ENCODE data around the gene RFX2.
"Not testable (repeated sequence)": the region's sequence is repeated elsewhere in the genome, so short reads cannot be mapped to it uniquely, and the experiment has no call there.

RFX2 gene

DNA sequence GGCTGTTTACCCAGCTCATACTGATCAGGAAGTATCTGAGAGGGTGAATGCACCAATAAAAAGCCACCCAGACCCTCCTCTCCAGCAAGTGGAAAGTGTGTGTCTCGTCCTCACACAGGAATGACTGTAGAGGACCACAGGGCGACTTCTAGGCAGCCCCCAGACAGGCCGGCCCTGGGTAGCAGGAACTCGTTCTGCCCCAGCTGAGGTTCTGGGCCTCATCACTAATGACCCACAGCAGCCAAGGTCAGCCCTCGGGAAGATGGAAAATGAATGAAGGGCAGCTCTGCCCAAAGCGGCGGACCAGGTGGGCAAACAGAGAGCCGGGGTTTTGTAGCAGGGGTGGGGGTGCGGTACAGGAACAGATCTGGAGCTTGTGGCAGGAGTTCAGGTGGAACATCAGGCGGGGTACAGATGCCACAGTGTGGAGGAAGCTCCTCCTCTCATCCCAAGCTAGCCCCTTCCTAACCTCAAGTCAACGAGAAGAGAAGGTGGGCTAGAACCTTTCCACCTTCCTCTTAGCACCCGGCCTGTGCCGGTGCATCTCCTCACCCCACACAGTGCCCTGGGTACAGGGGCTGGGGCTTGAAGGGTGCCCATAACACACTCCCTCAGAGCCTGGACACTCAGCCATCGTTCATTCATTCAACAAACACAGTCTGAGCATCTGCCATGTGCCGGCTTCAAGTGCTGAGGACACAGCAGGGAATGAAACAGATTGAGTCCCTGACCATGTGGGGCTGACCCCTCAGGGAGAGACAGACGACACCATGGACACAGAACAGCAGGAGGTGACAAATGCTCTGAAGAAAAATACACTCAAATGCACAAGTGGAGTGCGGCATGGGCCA lies 36.2 kb downstream of the RFX2 start:
- no peak for DNase-seq

DNA sequence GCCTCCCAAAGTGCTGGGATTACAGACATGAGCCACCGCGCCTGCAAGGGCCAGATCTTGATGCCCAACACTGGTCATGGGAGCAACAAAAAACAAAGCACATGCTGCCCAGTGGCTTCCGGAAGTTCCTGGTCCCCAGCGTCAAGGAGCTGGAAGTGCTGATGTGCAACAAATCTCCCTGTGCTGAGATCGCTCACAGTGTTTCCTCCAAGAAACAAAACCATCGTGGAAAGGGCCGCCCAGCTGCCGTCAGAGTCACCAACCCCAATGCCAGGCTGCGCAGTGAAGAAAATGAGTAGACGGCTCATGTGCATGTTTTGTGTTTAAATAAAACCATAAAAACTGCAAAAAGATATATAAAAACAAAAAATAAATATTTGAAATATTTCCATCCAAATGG lies 37.1 kb downstream of the RFX2 start:
- not testable (repeated sequence) for DNase-seq

DNA sequence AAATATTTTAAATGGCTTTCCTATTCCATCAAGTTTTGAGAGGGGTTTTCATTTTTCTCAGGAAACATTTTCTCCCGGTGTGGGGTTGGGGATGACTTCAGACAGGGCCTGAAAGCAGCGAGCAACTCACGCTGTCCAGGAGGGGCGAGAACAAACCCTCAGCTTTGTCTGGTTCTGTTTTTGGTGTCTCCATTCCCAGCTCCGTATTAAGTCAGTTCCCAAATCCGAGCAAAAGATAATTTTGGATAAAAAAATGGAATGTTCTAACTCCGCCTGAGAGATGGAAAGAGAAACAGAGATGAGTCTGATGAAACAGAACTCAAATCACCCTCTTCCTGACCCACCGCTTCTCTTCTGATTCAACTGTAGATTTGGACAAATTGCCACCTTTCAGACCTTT lies 38.4 kb downstream of the RFX2 start:
- peak; percentile 38 for DNase-seq

DNA sequence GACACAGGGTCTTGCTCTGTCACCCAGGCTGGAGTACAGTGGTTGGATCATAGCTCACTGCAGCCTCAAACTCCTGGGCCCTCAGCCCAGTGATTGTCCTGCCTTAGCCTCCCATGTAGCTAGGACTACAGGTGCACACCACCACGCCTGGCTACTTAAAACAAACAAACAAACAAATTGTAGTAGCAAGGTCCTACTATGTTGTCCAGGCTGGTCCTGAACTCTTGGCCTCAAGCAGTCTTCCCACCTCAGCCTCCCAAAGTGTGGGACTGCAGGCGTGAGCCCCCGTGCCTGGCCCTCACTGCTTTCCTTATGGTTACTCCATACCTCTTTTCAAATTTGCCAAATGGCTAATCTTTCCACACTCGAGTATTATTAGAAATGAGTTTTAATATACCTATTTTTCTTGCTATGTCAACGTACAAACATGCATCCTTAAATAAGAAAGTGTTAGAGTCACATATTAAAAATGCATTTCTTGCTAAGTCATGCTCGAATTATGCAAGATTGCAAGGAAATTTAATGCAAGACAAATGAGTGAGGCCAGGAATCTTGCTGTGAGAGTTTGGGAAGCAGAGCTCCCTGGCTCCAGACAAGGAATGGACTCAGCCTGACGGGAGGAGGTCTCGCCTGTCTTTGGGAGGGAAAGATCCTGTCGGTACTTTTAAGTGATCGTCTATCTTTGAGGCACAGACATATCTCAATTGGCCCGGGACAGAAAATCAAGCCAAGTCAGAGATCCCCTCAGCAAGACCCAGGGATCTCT lies 39.4 kb downstream of the RFX2 start:
- peak; percentile 96 for DNase-seq

DNA sequence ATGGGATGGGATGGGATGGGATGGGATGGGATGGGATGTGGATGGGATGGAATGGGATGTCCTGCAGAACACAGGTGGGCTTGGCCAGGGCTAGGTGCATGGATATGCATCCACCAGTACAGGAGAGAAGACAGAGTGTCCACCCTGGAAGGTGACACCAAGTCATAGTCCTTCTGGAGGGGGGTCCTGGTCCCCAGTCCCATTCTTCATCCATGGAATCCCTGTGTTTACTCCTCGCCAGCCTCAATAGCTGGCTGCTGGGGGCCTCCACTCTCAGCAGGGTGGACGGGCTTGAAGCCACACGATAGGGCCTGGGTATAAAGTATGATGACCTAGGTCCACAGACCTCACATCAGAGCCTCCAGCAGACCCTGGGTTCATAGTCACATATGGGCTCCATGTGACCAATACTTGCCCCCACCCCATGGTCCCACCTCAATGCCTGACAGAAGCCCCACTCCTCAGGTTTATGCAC lies 40.1 kb downstream of the RFX2 start:
- no peak for DNase-seq

DNA sequence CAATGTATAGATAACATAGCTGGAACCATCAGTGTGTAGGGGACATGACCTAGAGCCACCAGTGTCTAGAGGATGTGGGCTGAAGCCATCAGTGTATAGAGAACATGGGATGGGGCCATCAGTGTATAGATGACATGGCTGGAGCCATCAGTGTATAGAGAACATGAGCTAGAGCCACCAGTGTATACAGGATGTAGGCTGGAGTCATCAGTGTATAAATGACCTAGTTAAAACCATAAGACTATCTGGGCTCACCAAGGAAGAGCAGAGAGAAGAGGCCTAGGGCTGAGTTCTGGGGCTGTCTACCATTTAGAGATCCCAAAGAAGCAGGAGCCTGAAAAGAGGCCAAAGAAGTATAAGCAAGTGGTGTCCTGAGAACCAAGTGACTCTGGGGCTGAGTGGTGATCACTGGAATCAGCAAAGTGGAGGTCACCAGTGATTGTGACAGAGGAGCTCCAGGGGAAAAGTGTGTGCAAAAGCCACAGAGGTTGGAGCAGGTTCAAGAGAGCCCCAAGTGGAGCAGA lies 41.0 kb downstream of the RFX2 start:
- DNase-seq = no peak

DNA sequence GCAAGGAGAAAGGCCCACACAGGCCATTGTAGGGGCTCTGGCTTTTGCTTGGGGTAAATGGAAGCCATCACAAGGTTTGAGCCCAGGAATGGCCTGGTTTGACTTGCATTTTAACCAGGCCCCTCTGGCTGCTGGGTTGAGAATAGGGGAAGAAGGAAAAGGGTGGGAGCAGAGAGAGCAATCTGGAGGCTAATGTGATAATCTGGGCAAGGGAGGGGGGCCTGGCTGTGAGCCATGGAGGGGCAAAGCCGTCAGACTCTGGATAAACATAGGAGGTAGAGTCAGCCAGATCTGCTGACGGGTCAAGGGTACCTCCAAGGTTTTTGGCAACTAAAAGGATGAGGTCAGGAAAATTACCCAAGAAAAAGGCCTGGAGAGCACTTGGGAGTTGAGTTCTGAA lies 41.6 kb downstream of the RFX2 start:
- no peak for DNase-seq

DNA sequence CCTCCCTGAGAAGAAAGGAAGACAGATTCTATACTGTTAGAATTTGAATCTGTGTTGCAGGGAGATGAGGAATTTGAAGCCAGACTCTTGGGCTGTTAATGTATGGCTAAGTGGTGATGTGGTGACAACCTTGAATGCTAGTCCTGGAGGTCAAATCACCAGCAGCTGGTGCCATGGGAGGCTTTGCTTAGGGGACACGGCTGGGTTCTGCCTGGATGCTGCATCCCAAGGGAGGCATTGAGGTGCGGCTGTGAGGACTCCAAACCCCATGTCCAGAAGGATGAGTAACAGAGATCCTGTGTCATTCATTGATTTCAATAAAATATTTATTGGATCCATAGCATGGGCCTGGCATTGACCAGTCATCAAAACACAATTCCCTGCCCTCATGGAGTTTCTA lies 42.3 kb downstream of the RFX2 start:
- DNase-seq = no peak

DNA sequence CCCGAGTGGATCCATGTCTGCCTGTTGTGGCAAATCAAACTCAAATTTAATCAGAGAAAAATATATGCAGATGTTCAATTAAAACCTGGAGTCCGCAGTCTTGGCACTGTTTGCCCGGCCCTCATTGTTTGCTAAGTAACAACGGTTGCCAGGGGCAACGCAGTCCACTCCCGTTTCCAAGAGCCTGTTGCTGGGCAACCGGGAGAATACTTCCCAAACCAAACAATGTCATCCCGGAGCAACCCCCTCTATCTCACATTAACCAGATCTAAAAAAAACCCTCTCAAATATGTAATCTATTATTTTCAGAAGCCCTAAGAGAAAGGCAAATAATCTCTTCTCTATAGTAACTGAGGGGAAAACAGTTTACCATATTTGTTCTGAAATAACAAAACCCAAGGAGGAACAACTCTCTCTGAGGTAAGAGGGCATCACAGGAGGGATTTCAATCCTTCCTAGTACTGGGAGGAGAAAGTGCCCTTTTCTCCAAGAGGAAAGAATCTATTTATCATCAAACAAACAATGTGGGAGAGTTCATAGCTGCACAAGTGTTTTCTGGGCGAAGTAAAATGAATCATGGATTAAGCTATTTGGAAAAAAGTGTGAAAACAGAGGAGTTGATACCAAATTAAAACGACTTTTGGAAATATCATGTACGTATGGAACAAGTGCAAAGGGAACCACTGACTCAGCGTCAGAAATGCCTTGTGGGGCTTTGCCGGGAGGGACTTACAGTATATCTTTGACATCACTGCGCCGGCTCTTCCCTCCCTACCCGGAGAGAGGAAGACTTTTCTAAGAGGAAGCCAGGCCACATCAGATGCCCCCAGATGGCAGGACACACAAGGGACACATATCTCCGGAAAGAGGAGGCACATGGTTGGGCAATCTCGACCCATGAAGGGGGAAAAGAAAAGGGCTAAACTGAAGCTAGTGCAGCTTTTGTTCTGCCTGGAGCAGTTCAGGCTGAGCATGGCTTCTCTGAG lies 43.3 kb downstream of the RFX2 start:
- peak; percentile 89 for DNase-seq

DNA sequence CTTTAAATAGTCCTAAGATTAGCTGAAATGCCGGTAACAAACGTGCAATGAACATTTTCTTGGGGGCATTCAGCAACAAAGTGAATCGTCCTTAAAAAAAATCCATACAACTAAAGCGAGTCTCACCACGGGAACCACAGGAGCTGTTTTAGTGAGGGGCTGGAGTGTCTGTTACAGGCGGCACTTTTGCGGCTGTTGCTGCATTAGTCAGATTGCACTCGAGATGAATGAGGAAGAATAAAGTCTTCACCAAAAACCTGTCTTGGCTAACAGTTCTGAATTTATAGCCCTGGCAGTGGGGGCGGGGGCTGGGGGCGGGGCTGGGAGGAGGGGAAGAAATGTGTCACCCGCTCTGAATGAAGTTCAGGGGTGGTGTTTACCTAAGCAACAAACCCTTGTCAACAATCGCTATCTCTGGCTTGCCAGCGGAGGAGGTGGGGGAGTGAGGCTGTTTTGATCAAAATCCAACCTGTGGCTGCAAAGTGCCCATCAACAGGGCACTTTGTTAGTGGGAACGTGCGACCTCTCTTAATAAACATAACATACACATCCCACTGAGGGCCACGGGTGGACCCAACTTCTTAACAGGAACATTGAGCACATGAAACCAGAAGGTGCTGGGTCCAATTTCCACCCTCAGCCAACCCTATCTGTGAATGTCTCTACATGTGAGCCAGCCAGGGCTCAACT lies 44.5 kb downstream of the RFX2 start:
- peak; percentile 70 for DNase-seq

DNA sequence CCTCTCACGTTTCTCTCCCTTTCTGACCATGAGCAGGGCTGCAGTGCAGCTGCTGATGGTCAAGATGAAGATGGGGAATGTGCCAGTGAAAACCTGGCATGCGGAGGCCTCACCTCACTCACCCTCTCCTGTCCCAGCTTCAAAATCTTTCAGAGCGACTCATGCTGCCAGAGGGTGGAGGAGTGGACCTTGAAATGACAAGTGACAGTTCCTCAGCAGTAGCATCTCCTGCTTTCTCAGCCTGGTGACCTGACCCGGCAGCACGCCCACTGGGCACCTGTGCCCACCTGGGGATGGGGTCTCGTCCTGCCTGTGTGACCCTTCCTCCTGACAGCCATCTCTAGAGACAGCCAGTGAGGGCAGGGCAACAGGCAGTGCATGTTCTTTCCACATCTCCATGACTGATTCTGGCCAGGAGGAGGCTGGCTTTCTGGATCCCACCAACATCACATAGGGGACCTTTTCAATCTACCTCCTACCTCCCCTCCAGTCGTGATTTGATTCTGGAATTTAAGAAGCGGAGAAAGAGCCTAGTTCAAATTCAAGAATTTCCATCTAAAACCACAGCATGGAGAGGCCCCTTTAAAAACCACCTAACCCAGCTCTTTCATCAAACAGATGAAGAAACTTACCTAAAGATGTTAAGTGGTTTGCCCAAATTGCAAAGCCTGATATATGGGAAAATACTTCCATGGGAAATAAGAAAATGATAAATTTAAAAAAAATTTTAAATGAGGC lies 45.8 kb downstream of the RFX2 start:
- no peak for DNase-seq

DNA sequence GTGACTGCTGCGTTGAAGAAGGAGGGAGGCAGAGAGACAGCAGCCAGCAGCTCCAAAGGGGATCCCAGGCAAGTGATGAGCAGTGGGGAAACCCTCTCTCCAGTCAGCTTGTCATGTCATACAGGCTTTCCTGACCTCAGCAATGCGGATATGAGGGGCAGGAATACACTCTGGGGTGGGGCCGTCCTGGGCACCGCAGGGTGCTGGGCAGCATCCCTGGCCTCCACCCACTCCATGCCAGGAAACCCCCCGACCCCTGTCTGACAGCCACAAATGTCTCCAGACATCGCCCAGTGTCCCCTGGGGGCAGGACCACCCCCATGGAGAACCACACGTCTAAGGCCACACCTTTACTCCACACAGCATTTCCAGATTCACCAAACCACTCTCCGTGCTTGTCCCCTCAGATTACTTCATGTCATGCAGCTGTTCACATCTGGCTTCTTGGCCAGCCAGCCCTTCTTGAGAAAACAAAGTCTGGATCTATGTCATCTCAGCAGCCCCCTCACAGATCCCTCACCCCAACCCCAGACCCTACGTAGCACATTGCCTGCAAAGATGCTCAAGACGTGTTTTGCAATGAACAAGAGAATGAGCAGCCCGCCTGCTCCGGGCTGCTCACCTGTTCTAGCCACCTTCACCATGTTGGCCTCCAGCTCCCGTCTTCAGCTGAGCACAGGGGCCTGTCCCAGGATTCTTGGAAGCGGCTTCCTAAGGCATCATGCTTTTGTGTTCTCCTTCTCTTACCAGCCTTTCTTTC lies 46.5 kb downstream of the RFX2 start:
- no peak for DNase-seq

DNA sequence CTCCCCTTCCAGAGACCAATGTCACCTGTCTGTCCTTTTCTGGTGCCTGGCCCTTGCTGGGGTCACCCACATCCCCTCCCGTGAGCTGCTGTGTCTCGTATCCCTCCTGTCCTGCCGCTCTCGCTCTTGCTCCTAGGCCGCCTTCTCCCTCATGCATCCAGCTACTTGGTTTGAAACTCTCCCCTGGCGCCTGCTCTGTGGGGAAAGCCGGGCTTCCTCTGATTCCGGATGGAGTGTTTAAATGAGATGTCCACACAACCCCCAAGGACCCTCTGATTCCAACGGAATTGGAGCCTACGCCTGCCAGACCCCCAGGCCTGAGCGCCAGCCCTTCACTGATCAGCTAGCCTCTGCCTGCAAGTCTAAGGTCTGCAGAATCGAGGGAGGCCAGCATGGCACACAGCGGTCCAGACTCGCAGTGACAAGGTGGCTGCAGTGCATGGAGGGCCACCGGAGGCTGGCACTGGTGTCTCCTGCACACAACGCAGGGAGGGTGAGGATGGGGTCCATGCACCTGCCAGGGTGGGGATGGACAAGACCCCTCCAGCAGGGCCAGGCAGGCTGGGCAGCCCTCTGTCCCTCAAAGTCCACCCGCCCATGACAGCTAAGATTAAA lies 47.2 kb downstream of the RFX2 start:
- DNase-seq = no peak

DNA sequence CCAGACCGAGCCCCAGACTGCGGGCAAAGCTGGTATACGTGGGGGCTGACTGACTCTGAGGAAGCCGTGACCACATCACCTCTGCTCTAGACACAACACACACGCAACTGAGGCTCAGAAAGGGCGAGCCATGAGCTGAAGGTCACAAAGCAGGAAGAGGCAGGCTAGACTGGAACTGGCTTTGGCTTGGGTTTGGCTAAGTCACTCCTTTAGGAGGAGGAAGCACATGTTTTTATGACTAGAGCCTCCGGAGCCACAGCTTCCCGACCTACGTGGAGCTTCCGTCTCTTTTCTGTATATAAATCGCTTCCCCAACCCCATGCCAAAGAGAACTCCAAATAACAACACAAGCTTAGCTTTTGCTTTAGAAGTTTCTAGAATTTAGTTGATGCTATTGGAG lies 48.0 kb downstream of the RFX2 start:
- DNase-seq = no peak

DNA sequence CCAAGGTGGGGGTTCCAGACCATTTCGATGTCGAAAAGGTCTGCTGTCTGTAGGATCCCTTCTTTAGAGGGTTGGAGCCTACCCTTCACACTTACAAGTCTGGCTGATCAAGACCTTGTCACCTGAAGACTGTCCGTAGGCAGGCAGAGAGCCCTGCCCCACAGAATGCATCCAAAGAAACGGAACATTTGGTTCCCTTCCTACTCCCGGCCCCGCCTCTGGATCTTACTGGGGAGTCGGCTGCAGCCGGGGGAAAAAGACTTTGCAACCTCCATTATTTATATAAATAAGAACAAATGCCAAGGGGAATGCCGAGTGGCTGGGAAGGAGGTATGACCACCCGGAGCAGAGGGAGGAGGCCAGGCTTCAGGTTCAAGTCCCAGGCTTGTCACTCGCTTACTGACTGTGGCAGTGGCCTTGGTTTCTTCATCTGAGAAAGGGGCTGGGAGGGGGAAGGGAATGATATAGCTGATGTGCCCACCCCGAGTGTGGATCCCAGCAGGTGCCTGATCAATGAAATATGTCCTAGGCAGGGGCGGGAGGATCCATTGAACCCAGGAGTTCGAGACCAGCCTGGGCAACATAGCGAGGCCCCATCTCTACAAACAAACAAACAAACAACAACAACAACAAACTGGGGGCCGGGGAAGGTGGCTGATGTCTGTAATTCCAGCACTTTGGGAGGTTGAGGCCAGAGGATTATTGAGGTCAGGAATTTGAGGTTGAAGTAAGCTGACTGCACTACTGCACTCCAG lies 48.7 kb downstream of the RFX2 start:
- DNase-seq = no peak

DNA sequence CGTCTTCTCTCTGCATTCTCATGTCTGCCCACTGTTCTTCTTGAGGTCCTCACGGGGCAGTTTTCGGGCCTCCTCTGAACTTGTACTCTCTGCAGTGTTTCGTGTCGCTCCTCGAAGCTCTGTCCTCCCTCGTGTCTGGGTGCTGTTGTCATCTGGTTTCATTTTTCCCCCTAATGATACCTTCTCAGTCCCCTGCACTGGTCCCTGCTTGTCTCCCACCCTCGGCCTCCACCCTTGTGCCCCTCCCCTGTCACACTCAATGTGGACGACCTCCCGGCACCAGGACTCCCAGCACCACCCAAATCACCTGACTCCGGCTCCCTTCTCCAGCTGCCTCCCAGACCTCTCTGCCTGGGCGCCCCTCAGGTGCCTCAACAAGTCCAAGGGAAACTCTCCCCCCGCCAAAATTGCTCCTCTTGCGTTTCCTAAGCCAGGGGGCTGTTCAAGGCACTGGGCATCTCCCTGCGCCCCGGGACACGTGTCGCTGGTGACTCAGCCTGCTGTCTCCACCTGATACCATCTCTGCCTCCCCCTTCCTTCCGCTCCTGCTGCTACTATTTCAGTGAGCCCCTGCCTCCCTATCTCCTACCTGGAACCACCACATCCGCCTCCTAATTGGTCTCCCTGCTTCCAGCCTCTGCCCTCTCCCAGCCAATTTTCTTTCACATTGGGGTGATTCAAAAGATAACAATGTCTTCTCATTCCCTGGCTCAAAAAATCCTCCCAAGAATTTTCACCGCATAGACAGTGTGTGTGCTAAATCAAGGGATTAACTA lies 49.5 kb downstream of the RFX2 start:
- peak; percentile 80 for DNase-seq

DNA sequence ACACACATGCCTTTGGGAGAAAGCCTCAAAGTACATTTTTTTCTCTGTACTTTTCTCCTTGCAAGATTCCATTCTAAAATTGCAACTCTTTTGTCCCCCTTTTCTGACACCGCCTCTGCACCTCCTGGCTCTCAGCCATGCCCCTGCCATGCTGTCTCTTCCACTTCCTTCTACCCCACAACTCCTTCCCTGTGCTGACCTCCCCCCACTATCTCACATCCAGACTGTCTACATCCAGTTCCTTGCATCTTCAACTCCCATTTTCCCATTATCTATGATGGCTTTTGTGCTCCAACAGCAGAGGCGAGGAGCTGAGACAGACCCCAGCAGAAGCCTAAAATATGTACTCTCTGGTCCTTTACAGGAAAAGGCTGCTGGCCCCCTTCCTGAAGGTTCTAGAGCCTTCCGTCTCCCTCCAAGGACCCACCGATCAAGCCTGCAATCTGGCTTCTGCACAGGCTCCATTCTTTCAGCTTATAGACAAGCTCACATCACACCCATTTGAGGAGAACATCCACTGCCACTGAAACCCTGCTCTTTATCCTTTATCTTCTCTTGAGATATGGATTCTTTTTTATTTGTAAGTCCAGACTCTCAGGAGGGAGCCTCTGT lies 50.2 kb downstream of the RFX2 start:
- no peak for DNase-seq

DNA sequence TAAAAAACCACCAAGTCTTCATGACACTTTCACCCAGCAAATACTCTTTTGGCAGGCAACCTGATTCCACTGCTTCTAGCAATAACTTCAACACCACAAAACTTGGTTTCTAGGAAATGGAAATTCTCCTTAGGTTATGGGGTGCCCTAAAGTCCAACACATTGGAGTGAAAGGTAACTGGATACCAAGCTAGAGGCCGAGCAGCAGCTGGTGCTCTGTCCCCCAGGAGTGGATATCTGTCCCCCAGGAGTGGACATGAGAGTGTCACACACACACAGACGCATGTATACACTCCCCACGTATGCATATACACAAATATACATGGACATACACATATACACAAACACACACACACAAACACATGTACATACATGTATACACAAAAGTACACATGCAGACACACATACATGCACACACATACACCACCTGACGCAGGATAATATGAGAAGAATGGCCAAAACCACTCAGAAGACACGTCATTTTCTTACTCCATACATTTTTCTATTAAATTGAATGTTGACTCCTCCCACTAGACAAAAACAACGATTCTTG lies 50.8 kb downstream of the RFX2 start:
- no peak for DNase-seq
